Left ventricle myocardium superior (tissue), 1 donor: Measurements from ENCODE around the gene ANKRD33B. TPM values are rescaled to one million over a fixed set of nuclear protein-coding genes. Genes with fewer than 3 reads are reported as not detected.
A peak's percentile ranks its signal among the peaks of the same experiment; 100 is the strongest.
"Not testable (repeated sequence)": the region's sequence is repeated elsewhere in the genome, so short reads cannot be mapped to it uniquely, and the experiment has no call there.

Experiments
- ATAC-seq: fragments of 200-7000 bp; cut with Tn5 transposase; one replicate; pipeline ENCODE4 v1.9.1; 2020; ENCODE audit warnings: mild to moderate bottlenecking, moderate library complexity
- DNase-seq: peaks from one replicate; pipeline ENCODE4 v3.0.0-alpha.2; 2020
- intact Hi-C: fragments of 100-400 bp; cut with micrococcal nuclease; formaldehyde crosslinking; loops from one replicate; pipeline ENCODE4 v1.11.0; 2022
- total RNA-seq: library from RNA; stranded (reverse); fragmentation: NEBNext Ultra II Directional; extraction: Animal tissue kit (Norgen Biotek cat#: 25700); gene quantifications from one replicate; pipeline ENCODE4 v1.2.1, GENCODE V29; 2021
- donor health status: DM: no; HTN: yes; CAD: no; lungs with severe emphysema.

The ANKRD33B gene
- total RNA-seq, 1 donor from 2014 or later: 6.7 TPM

DNA sequence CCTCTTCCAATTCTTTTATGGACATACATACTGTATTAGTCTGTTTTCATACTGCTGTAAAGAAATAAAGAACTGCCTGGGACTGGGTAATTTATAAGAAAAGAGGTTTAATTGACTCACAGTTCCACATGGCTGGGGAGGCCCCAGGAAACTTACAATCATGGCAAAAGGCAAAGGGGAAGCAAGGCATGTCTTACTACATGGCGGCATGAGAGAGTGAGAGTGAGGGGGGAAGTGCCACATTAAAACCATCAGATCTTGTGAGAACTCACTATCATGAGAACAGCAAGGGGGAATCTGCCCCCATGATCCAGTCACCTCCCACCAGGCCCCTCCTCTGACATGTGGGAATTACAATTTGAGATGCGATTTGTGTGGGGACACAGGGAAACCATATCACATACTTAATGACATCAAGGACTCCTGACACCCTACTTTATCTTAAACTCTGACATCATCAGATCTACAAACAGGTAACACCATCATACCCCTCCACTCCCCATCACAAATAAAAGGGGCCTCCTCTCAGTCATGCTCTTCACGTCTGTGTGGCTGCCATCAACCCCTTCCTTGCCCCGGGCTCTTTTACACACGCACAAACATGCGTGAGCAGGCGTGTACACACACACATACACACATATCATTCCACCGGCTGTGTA, 9.7 kb downstream of the ANKRD33B start:
- ATAC-seq: no peak
- intact Hi-C loops: no loop called here

DNA sequence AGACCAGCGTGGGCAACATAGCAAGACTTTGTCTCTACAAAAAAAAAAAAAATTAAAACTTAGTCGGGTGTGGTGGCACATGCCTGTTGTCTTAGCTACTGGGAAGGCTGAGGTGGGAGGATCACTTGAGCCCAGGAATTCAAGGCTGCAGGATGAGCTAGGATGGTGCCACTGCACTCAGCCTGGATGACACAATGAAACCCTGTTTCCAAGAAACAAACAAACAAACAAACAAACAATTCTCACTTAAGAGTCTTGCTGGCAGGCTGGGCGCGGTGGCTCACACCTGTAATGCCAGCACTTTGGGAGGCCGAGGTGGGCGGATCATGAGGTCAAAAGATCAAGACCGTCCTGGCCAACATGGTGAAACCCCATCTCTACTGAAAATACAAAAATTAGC, 11.0 kb downstream of the ANKRD33B start:
- DNase-seq, ATAC-seq, intact Hi-C loops: not testable (repeated sequence)

More for the DNA sequence above, 9.7 kb downstream of the ANKRD33B start:
- DNase-seq: no peak

DNA sequence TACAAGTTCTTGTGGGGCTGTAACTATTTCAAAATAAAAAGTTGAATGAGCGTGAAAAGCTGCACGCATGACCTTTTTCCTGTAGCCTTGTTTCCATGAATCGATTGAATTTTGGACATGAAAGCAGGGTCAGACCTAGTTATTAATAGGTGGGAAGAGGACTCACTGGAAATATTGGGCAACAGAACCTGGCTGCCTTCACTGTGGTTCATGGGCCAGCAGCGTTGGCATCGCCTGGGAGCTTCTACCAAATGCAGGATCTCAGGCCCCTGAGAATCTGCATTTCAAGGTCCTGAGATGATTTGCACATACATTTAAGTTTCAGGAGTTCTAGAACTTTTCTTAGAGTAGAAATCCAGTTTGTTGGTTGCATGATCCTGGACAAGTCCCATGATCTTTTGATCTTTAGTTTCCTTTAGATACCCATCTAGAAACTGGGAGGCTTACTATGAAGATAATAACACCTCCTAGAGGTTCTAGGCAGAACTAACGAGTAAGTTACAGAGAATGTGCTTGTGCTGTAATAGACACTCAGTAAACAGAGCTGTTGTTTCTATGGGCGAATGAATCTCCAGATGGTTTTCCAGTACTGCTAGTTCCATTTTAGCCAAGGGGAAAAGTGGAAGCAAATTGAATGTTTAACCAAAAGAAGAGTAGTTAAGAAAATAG, 12.4 kb downstream of the ANKRD33B start:
- ATAC-seq: peak; percentile 31
- DNase-seq: no peak
- intact Hi-C loops: no loop called here

DNA sequence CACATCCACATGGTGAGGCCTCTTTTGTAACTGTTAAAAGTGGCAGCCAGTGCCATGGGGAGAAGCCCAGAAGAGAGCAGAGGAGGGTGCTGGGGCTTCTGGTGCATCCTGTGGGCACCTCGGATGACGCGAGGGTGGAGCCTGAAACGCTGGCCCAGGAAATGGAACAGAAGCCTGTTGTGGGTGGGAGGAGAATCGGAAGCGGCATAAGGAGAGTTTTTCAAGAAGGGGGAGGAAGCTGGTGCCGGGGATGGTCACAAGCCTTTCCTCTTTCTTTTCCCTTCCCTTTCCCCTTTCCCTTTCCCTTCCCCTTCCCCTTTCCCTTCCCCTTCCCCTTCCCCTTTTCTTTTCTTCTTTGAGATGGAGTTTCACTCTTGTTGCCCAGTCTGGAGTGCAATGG, 12.9 kb downstream of the ANKRD33B start:
- DNase-seq: no peak
- ATAC-seq: peak; percentile 23
- intact Hi-C loops: no loop called here

DNA sequence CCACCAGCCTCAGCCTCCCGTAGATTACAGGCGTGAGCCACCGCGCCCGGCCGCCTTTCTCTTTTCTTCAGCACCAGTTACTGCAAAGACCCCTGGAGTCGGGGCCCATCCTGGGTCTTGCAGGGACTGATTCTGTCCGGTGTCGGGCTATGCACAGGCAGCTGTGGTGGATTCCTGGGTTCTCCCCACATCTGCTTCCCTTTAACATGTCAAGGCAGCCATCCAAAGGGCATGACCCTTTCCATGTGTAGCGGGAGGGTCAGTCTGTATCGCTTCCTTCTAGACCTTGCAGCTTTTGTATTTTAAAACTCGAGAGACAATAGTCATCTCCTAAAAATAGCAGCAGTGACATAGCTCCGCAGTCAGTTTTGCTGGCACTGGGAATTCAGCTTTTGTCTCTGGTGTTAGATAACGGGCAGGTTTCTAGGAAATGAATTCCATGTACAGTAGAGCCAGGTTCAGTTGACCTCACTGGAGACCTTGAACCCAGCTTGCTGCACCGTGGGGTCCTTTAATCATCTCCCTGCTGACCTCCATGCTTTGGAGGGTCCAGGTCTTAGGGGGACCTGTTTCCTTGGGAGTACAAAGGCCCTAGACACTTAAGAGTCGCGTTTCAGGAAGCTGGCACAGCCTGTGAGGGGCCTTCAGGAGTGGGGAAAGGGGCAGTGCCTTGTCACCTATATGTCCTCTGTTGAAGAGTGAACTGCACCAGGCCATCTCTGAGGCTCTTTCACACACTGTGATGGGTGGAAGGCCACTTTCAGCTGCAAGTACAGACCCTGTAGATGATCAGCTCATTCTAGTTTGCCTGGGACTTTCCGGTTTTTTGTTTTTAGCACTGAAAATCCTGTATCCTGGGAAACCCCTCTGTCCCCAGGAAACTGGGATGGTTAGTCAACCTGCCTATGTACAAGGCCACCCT, 13.8 kb downstream of the ANKRD33B start:
- DNase-seq (peak; percentile 37), ATAC-seq (peak; percentile 91)
- intact Hi-C loops: no loop called here

DNA sequence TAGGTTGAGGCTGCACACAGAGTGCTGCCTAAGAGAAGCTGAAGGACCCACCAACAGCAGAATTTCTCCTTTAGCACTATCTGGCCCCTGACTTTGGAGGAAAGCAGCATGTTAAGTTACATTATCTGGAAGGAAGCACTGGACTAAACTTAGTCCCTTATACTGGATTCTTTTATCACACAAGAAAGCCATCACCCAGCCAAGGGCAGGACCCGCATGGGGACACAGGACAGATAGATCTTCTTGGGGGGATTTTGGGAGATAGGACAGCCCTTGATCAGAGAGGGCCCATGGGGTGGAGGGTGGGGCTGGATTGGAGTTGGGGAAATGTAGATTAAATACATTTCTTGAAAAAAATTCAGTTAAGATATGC, 14.4 kb downstream of the ANKRD33B start:
- intact Hi-C loops: no loop called here
- ATAC-seq (no peak), DNase-seq (no peak)

DNA sequence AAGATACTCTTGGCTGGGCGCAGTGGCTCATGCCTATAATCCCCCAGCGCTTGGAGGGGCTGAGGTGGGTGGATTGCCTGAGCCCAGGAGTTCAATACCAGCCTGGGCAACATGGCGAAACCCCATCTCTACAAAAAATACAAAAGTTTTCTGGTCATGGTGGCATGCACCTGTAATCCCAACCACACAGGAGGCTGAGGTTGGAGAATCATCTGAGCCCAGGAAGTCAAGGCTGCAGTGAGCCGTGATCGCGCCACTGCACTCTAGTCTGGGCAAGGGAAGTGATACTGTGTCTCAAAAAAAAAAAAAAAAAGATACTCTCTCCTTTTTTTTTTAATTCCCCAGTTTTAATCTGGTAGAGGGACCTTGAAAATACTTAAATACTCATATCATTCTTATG, 15.0 kb downstream of the ANKRD33B start:
- ATAC-seq: no peak
- intact Hi-C loops: no loop called here
- no peak for DNase-seq

DNA sequence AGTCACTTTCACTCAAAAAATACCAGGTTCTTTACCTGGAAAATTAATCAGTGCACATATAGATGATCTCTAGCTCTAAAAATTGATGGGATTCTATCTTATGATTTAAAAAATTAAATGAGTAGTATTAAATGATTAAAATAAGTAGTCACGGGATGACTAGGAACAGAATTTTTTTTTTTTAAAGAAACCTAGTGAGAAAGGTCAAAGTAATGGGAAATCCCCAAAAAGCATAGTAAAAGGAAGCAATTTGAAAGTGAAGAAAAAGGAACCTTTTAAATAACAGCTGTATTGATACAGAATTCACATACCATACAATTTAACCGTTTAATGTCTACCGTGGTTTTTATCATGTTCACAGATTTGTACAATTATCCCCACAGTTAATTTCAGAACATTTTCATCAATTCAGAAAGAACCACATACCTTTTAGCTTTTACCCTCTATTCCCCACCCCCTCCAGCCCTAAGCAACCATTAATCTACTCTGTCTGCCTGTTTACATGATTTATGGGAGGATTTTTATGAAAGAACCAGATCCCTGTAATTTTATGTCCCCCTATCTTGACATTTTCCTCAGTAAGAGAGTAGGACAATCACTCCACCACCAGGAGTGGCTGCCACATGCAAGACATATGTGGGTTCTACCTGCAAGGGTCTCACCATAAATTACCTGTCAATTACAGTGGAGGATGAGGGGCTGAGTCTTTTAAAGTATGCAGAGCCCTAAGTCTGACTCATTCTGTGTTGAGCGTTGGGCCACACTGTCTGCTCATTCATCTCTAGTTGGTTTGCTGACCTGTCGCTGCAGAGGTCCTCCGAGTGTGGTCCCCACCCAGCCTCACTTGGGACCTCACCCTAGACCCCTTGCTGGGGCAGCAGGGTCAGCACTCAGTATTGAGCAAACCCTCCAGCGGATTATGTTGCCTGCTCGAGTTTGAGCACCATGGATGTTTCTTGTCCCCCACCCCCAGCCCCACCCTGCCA, 16.0 kb downstream of the ANKRD33B start:
- DNase-seq (no peak), ATAC-seq (no peak)
- intact Hi-C loops: no loop called here

DNA sequence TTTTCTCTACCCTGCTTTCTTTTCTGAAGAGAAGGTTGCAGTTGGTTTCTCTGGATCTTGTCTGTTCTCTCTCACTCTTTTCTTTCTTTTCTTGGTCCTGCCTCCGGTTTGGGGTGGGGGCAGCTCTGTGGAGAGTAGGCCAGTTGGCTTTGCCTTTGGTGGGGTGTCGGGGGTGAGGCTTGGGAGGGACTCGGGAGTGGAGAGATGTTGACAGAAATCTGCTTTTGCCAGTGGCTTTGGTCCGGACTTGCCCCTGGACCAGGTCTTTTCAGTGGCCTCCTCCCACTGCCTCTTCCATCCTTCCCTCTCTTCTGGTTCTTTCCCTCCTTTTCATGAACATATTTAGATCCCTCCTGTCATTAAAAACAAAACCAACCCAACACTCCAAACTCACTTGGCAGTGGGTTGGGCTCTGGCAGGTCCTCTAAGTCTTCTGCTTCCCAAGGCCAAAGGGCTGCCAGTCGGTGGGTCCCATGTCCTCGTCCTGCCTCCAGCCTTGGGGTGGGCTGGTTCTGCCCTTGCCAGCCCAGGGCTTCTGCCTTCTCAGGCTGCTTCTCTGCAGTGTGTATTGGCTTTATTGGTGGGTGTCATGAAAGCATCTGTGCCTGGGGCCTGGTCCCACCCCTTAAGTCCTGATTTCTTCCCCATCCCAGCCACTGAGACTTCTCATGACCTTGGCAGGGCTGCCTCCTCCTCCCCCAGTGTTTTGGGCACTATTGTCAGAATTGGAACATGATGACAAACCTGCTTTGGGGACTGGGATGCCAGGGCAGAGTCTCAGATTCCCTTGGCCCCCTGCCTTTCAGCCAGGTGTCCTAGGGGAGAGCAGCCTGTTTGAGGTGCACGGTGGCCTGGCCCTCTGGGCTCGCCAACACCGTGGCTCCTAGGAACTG, 16.9 kb downstream of the ANKRD33B start:
- DNase-seq (no peak), ATAC-seq (no peak)
- intact Hi-C loops: no loop called here

DNA sequence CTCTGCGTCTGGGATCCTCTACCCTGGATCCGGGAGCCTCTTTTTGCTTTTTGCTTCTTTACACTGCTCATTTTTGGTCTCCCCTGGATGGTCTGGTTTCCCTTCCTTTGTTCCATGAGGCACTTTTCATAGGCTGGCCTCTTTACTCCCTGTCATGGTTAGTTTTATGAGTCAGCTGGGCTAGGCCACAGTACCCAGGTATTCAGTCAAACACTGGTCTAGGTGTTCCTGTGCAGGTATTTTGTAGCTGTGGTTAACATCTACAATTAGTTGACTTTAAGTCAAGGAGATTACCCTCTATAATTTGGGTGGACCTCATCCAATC, 17.5 kb downstream of the ANKRD33B start:
- no peak for ATAC-seq
- intact Hi-C loops: no loop called here
- no peak for DNase-seq

DNA sequence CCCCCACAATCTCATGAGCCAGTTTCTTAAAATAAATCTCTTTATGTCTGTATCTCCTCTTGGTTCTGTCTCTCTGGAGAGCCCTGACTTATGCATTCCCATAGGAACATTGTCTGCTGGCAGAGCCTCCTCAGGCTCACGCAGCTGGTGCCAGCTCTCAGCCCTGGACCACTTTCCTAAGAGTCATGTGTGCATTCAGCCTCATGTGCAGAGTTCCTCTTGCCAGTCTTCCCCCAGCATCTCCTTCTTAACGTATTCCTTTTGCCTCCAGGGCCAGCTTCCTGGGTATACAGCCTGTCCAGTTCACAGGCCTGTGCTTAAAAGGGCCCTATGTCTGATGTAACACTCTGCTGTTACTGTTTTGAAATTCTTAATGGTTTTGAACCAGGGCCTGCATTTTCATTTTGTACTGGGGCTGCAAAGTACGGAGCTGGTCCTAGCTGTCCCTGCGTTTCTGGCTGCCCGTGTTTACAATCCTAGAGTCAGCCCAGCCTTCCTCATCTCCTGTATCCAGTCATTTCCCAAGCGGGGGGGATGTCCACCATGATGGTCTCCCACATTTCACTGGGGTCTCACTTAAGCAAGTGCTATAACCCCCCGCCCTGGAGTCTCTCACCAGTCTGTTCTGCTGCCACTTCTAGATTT, 18.1 kb downstream of the ANKRD33B start:
- ATAC-seq (peak; percentile 61), DNase-seq (no peak)
- intact Hi-C loops: no loop called here

DNA sequence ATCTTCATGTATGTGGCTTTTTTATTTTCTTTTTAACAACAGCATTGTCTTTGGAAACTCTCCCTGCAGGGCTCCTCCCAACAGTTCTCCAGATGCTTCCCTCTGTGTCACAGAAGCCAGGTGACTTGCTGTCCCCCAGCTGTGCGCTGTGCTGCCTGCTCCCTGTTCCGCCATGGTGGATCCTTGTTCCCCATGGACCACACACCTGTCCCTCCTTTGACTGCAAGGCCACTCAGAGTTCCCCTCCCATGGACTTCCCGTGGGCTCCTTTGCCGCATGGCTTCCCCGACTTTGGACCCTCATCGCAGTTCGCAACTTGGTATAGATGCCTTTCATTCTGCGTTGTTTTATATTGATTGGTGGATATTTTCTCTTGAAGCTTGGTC, 18.6 kb downstream of the ANKRD33B start:
- intact Hi-C loops: no loop called here

DNA sequence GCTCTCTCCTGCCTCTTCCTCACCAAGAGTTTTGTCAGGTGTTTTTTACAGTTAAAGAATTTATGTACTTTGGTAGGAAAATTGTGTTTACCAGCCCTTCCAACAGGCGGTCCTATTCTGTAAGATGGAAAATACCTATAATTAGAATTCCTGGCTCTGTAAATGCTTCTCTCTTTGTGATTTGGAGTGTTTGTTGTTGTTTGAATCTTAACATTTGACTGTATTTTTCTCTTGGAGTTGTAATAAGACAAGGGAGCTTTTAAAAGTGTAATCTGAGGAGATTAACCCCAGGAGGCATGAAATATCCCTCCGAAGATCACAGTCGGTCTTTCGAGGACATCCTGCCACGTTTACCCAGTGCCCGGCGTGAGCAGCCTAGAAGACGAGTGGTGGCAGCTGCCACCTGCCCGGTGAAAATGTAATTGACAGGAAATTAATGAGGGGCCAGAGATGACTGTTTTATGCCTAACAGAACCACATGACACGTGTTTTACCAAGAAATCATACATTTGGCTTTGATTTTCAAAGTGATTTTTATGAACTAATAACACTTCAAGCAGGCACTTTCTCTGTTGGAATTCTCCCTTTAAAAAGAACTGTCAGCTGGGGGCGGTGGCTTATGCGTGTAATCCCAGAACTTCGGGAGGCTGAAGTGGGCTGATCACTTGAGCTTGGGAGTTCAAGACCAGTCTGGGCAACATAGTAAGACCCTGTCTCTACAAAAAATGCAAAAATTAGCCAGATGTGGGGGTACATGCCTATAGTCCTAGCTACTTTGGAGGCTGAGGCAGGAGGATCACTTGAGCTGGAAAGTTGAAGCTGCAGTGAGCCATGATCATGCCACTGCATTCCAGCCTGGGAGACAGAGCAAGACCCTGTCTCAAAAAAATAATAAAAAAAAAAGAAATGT, 20.0 kb downstream of the ANKRD33B start:
- intact Hi-C loops: no loop called here
- DNase-seq (no peak), ATAC-seq (peak; percentile 29)

More for the DNA sequence above, 18.6 kb downstream of the ANKRD33B start:
- no peak for DNase-seq
- no peak for ATAC-seq

DNA sequence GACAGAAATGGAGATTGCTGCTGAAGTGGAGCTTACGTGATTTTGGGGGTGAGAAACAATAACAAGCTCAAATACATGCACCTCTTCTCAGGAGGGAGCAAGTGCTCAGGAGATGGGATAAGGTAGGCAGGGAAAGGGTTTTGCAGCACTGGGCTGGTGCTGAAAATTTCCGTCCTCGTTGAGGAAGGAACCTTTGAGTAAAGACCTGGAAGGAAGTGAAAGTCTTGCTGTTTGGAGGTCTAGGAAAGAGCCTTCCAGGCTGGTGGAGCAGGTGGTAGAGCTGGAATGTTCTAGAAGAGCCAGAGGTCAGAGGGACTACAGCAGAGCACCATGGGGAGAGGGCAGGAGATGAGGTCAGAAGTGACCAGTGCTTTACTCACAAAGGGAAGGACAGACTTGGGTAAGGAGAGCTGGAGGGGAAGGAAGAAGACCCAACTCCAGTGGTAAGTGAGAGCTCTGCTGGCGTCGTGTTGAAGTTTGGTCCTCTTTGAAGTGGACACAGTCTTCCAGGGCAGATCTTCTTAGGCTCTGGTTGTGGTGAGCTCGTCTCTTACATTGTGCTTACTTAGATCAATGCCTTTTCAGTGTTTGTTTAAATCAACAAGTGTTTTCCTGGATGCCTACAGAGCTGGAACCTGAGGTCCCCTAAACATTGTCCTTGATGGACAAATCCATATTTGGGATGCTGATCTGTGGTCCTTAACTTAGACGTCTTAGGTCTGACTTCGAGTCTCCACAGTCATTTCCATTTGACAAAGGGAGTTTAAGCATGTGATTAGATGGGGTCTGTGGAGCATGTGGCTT, 21.0 kb downstream of the ANKRD33B start:
- DNase-seq (no peak), ATAC-seq (no peak)
- intact Hi-C loops: no loop called here

DNA sequence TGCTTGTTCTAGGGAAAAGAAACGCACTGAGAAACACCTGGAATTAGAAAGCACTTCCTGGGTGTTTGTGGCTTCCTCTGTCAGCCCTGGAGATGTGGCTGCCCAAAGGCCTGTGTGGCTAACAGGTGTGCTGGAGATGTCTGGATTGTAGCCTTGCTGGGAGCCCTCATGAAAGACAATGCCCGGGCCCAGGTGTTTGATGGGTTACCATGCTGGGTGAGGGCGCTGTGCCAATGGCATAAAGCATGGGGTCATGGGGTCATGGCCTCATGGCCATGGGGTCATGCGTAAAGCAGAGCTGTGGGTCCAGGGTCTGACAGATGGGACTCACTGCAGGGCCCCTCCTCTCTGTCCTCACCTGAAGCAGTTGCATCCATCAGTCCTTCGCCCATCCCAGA, 21.6 kb downstream of the ANKRD33B start:
- DNase-seq (no peak), ATAC-seq (no peak)
- intact Hi-C loops: no loop called here

DNA sequence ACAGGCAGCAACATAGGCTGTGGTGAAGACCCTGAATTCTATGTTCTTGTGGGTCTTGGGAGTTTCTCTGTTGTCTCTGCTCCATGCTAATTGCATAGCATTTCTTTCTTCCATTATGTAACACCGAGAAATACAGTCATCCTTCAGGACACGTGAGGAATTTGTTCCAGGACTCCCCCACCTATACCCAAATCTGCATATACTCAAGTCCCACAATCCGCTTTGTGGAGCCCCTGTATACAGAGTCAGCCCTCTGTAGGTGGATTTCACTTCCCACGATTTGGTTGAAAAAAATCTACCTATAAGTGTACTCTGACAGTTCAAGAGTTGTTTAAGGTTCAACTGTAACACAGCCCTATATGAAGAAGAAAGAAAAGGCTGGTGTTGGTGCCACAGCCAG, 22.1 kb downstream of the ANKRD33B start:
- no peak for ATAC-seq
- intact Hi-C loops: no loop called here
- DNase-seq: no peak
